NK-92 (cell line): ENCODE data around the gene LRRN4.

ENCODE experiments used
- DNase-seq: peaks from one replicate; lab custom pipeline; 2025; ENCODE audit not compliant: unreplicated experiment; lab: John Stamatoyannopoulos, UW

LRRN4 gene

GRCh38 chr20:6053776-6054688 is at the start of gene LRRN4:
TSS of gene LRRN4 (minus strand) at chr20:6054060. CDS start at chr20:6052799, 1,261 bp downstream.
- no peak for DNase-seq

GRCh38 chr20:6103301-6103700 is 49.4 kb upstream of the LRRN4 start:
- DNase-seq, result no peak

- no peak for DNase-seq
These were observed 47.5 kb upstream of the LRRN4 start for GRCh38 chr20:6101346-6101745.

GRCh38 chr20:6100246-6100645 is 46.4 kb upstream of the LRRN4 start:
- DNase-seq, result no peak

- no peak for DNase-seq
These were observed 46.0 kb upstream of the LRRN4 start for GRCh38 chr20:6099819-6100218.

- DNase-seq, result no peak
These were observed 41.5 kb upstream of the LRRN4 start for GRCh38 chr20:6095409-6095808.

- no peak for DNase-seq
These were observed 40.7 kb upstream of the LRRN4 start for GRCh38 chr20:6094565-6094964.

- no peak for DNase-seq
These were observed 40.2 kb upstream of the LRRN4 start for GRCh38 chr20:6094063-6094462.

GRCh38 chr20:6091661-6092060 is 37.8 kb upstream of the LRRN4 start:
- no peak for DNase-seq

- DNase-seq, result no peak
These were observed 33.0 kb upstream of the LRRN4 start for GRCh38 chr20:6086868-6087267.

- DNase-seq, result no peak
These were observed 30.1 kb upstream of the LRRN4 start for GRCh38 chr20:6083926-6084325.

GRCh38 chr20:6081236-6081635 is 27.4 kb upstream of the LRRN4 start:
- no peak for DNase-seq

- DNase-seq, result no peak
These were observed 25.2 kb upstream of the LRRN4 start for GRCh38 chr20:6079016-6079415.

- DNase-seq, result no peak
These were observed 21.8 kb upstream of the LRRN4 start for GRCh38 chr20:6075428-6076219.

GRCh38 chr20:6074784-6075183 is 20.9 kb upstream of the LRRN4 start:
- no peak for DNase-seq

- DNase-seq, result no peak
These were observed 20.3 kb upstream of the LRRN4 start for GRCh38 chr20:6074145-6074561.

GRCh38 chr20:6070829-6071695 is 17.2 kb upstream of the LRRN4 start:
- no peak for DNase-seq

- DNase-seq, result no peak
These were observed 15.8 kb upstream of the LRRN4 start for GRCh38 chr20:6069669-6070068.

GRCh38 chr20:6067763-6068318 is 14.0 kb upstream of the LRRN4 start:
- no peak for DNase-seq

- no peak for DNase-seq
These were observed 12.7 kb upstream of the LRRN4 start for GRCh38 chr20:6066582-6066981.

GRCh38 chr20:6061544-6061943 is 7.7 kb upstream of the LRRN4 start:
- DNase-seq, result no peak
